Measurements from ENCODE around the gene LIPN.
"Not testable (repeated sequence)": the region's sequence is repeated elsewhere in the genome, so short reads cannot be mapped to it uniquely, and the experiment has no call there.

Gene LIPN, protein sequence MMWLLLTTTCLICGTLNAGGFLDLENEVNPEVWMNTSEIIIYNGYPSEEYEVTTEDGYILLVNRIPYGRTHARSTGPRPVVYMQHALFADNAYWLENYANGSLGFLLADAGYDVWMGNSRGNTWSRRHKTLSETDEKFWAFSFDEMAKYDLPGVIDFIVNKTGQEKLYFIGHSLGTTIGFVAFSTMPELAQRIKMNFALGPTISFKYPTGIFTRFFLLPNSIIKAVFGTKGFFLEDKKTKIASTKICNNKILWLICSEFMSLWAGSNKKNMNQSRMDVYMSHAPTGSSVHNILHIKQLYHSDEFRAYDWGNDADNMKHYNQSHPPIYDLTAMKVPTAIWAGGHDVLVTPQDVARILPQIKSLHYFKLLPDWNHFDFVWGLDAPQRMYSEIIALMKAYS

DNA sequence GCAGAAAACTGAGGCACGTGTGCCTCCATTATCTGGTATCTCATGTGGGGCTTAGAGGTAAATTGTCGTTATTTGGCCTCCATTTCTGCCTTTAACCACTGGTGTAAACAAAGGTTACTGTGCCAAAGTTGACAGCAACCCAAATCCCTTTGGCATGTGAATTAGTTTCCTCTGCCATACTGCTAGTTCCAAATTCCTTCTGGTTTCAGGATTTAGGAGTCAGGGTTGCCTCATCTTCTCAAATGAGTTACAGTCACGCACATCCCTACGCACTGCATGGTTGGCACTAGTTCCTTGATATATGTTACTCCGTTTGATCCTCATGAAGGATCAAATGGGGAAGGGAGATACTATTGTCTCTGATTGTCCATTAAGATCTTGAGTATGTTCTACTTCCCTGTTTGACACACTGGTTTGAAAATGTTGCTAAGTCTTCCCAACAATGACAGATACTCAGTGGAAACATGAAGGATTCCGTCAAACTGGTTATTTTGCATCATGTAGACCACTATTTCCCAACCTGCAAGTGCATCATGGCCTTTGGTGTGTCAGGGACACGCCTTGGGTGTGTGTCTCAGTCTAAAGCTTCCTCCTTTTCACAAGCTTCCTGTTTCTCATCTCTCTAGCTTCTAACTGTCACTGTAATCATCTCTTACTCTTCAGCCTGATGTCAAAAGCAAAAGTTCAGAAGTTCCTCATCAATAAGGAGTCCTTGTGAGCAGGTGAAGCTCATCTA lies at the start of gene LIPN:
LIPN (plus strand) TSS at position 655 of the 736 bp plus-strand sequence. CDS start 1,386 bp downstream, outside the sequence.
- no peak for DNase-seq

DNA sequence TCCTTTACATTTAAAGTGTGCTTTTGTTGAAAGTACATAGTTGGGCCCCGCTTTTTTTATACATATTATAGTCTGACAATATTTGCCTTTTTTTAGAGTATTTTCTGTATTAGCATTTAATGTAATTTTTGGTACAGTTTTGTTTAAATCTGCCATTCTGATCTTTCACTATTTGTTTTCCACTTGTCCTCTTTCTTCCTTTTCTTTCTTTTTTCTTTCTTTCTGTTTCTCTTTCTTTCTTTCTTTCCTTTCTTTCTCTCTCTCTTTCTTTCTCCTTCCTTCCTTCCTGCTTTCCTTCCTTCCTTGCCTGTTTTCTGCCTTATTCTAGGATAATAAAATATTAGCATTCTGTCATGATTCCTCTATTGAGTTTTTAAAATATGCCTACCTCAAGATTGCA lies 44.3 kb upstream of the LIPN start:
- no peak for DNase-seq

DNA sequence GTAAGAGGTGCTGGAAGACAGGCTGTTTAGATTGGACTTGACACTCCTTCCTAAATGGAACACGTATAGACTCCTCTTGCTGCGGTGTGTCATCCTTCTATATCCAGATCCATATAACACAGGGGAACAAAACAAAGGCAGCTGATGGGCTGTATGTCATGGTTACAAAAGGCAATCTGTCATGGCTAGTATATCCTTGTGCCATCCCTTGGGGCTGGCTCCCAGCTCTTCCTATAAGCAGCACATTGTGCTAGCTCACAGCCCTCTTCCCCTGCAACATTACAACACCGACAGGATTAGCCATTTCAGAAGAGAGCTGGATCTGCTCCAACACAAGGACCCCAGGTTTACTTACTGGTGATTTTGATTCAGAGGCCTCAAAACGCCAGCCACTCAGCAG lies 38.4 kb upstream of the LIPN start:
- no peak for DNase-seq

DNA sequence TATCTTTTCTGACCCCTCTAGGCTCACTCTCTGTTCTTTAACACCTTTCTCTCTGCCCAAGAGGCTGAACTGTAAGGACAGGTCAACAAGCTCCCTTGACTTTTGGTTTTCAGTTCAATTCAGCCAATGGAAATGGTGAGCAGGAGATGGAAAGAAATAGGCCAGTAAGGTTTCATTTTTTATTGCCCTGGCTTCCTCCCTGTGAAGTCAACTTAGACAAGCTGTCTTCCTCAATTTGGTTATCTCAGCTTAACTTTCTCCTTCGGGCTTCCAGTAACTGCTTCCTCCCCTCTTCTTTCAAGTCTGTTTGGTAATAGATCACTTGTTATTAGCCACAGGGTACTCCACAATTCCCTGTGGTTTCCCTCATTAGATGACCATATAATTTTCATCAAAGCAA lies 34.0 kb upstream of the LIPN start:
- DNase-seq, result no peak

DNA sequence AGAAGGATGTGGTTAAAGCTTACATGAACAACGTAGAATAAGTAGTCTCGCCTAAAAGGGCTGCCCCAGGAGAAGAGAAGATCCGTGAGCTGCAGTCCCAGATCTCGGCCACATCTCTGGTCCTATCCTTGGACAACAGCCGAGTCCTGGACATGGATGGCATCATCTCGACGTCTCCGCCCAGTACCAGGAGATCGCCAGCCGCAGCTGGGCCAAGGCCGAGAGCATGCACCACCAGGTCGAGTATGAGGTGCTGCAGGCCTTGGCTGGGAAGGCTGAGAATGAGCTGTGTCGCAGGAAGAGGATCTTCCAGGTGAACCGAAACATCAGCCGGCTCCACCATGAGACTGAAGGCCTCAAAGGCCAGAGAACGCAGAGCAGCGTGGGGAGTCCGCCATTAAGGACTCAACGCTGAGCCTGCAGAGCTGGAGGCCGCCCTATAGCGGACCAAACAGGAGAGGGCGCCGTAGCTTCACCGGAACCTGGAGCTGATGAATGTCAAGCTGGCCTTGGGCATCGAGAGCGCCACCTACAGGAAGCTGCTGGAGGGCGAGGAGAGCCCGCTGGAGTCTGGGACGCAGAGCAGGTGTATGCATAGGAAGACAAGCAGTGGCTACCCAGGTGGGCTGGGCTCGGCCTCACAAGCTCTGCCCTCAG lies 31.6 kb upstream of the LIPN start:
- DNase-seq, result no peak

DNA sequence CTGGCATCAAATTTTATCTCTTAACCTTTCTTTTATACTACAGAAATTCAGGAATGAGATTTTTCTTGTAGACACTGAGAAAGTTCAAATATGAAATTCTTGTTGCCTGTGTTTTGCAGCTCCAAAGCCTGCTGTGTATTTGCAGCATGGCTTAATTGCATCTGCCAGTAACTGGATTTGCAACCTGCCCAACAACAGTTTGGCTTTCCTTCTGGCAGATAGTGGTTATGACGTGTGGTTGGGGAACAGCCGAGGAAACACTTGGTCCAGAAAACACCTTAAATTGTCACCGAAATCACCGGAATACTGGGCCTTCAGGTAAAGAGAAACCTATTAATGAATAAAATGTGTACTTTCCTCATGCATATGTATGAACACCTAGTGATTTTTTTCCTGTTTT lies 29.0 kb upstream of the LIPN start:
- DNase-seq, result no peak

DNA sequence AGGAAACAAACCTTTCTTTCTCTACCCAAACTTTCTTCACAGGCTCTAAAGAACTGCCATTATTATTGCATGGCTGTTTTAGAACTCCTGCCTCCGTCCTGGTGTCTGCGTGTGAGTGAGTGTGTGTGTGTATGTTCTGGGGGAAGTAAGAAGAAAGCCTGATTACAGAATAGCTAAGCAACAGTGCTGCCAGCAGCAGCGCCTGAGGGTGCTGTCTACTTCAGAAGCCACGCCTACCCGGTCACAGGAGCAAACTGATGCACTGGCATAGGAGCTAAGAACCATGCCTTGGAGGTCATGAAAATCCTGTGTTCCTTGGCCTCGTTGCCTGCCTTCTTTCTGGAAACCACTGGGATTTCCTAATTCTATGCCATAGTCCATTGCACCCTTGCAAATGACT lies 28.5 kb upstream of the LIPN start:
- DNase-seq, result no peak

DNA sequence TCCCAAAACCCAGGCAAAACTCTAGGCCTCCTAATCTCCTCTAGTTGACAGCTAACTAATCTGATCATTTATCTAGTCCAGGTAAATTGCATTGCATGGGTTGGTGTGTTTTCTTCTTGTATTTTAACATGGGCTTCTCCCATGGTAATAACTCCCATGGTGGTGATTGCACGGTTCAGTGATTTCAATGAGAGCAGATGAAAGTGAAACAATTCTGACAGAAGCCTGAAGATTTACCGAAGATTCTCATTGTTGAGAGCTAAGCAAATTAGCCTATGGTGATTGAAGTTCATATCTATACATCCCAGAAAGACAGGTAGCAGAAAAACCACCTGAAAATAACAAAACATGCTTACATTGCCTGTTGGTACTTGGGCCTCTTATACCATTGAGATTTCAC lies 26.6 kb upstream of the LIPN start:
- DNase-seq, result no peak

DNA sequence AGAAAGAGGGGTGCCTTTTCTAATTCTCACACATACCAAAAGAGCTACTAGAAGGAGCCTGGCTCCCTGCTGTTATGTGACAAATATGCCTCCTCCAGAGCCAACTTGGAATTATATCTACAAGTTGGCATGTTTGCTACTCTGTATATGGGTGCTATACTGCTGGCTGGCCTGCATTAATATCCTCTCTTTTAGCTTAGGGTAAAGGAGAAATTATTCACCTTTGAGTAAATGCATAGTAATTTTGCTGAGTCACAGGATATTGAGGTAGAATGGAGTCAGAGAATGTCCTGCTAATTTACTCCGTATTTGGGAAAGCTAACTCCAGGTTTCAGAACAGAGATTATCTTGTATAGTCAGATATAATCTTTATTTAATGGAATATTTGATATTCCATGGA lies 24.2 kb upstream of the LIPN start:
- no peak for DNase-seq

DNA sequence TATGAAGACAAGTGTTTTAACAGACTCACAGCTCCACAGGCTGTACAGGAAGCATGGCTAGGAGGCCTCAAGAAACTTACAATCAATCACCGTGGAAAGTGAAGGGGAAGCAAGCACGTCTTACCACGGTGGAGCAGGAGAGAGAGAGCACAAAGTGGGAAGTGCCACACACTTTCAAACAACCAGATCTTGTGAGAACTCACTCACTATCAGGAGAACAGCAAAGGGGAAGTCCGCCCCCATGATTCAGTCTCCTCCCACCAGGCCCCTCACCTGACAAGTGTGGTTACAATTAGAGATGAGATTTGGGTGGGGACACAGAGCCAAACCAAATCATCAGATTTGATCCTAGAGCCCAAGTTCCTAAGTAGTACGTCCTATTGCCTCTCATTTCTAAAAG lies 17.9 kb upstream of the LIPN start:
- DNase-seq, result not testable (repeated sequence)

DNA sequence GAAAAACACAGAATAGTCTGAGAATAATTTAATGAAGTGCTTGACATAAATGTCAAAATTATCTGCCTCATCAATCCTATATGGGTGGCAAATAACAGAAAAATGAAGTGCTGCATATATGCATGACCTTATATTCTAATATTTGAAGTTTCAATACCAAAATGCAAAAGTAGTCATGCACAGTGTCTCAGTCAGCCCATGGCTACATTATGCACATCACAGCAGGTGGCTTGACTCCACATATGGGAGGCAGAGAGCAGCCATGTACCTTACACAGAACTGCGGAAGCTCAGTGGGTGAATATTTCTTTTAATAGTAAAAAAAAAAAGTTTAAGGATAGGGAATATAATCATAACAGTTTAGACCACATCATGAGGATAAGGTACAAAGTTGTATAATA lies 17.4 kb upstream of the LIPN start:
- no peak for DNase-seq

DNA sequence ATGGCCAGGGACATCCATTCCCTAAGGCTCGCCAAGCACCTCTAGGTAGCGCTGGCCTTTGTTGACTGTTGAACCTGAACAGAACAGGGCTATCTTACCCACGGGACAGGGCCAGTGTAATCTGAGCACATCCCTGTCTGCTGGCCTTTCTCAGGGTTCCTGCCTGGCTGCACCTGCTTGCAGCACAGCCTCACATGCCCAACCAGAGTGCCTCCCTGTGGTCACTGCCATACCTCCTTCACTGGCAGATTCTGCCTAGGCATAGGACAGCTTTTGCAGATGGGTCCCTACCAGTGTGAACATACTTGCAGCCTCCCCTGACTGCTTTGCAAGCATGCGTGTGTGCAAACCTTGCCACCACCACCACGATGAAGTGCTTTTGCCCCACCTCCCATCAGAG lies 15.8 kb upstream of the LIPN start:
- DNase-seq, result no peak

DNA sequence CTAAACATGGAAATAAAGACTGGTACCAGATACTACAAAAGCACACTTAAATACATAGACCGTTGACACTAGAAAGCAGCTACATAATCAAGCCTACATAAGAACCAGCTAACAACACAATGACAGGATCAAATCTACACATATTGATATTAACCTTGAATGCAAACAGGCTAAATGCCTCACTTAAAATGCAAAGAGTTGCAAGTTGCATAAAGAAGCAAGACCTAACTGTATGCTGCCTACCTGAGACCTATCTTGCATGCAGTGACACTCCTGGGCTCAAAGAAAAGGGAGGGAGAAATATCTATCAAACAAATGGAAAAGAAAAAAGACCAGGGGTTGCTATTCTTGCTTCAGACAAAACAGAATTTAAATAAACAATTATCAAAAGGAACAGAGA lies 14.2 kb upstream of the LIPN start:
- DNase-seq, result no peak

DNA sequence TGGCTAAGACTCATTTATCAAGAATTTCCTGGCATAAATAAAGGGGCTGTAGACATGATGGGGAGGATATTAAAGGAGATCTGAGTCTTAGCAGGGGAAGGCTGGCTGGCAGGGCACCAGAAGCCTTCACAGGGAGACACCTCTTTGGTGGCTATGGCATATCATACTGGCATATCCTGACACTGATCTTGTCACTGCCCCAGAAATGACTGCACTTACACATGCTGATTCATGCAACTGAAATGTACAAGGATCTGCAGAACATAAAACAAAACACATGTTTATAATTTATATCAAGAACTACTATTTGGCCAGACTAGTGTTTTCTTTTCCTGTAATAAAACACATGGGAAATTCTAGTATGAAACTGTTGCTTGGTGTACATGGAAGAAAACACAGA lies 5.5 kb upstream of the LIPN start:
- no peak for DNase-seq

DNA sequence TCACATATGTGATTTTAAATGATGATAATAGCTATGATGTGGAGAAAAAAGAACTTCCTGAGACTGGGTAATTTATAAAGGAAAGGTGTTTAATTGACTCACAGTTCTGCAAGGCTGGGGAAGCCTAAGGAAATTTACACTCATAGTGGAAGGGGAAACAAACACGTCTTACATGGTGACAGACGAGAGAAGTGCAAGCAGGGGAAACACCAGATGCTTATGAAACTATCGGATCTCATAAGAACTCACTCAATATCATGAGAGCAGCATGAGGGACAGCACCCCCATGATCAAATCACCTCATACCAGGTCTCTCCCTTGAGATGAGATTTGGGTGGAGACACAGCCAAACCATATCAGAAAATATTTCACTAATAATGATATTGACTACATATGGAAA lies 4.1 kb upstream of the LIPN start:
- no peak for DNase-seq

DNA sequence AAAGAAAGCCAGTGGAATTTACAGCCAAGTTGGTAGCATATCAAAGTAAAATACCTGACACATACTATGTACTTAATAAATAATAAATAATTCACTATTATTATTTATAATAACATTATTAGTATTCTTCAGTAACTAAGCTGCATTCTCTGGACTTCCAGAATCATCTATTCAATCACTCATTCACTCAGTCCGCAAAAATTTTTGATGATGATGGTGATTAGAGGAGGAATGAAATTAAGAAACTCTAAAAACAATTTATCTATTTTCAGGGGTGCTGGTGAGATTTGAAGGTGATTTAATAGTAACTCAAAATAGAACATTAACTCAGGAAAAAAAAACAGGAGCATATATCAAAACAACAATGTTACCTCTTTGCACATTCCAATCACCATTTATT lies 3.2 kb upstream of the LIPN start:
- no peak for DNase-seq

DNA sequence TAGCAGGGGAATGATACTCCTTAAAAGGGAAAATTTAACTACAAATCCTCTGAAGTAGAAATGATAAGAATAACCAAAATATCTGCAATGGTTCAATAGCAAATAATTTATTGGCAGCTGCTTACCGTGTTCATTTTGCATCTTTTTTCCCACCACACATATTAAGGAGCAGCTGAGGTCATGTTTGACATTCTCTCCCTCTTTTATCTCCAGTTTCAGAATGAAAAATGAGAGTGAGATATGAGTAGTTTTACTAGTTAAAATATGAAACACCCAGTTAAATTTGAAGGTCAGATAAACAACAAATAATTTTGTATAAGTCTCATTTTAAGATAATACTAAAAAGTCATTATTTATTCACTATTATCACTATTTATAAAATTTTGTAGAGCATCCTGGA lies 3.1 kb downstream of the LIPN start:
- DNase-seq, result no peak

DNA sequence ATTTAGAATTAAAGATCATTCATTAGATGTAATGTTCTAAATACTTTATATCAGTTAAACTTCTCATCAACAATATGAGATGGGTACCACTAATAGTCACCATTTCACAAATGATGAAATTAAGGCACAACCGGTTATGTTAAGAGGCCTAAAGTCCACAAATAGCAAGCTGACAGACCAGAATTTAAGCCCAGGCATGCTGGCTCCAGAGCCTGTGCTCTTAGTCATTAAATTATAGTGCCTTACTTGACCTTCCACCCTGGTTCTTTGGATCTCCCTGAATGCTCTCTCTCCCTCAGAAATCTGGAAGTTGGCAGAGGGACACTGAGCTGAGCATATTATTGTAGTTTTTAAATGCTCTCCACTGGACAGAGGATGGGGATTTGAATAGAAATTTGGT lies 3.6 kb downstream of the LIPN start:
- DNase-seq, result no peak

DNA sequence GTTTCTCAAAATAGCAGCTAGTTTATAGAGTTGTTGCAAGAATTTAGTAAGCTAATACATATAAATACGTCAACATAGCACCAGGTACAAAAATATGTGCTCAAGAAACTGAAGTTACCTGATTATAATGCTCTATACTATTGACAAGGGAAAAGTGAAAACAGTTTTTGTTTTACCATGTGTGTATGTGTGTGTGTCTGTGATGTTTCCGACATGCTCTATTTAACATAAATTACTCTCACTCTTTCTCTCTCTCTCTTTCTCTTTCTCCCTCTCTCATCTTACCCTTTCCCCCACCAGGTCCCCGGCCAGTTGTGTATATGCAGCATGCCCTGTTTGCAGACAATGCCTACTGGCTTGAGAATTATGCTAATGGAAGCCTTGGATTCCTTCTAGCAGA lies 4.3 kb downstream of the LIPN start:
- no peak for DNase-seq

DNA sequence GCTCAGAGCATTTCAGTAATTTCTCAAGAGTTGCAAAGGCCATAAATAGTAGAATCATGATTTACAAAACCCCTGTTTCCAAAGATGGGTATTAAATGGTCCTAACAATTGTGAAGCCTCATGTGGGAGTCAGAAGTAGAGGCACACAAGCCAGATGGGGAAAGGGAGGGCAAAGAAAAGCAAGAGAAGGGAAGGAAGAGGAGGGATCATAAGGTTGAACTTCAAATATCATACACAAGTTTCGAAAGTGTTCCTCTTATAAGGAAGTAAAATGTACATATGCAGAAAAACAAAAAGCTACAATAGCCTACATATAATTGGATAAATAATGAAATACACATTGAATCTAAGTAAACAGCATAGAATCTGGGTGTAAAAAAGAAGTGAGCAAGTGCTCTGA lies 6.0 kb downstream of the LIPN start:
- DNase-seq, result no peak

DNA sequence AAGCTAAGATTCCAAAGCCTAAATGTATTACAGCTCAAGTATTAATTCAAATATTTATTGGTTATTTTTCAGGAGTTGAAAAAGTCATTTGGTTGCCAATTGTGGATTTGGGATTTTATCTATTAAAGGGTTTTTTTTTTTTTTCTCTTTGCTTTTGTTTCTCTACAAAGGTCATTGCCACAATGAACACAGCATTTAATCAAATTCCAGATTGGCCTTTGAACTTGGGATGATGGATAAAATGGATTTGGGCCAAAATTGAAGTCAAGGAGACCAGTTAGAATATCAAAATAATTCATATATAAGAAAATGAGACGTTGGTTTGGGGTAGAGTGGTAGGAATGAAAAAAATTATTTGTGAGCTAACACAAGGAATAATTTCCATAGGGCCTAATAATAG lies 9.6 kb downstream of the LIPN start:
- no peak for DNase-seq

DNA sequence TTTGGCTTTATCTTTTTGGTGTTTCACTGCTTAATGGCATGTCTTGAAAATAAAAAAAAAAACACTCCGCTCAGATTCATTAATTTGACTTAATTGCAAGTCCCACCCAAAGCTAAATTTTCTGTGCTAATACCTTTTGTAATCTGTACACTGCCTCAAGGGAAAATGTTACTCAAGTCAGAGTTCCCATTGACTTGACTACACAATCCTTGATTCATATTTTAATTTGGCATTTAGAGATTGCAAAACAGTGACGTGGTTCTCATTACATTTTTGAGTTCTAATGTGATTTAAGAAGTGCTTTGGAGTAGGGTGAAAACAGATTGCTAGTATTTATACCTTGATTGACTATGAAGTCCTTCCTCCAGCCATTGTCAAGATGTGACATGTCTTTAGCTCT lies 21.4 kb downstream of the LIPN start:
- no peak for DNase-seq

DNA sequence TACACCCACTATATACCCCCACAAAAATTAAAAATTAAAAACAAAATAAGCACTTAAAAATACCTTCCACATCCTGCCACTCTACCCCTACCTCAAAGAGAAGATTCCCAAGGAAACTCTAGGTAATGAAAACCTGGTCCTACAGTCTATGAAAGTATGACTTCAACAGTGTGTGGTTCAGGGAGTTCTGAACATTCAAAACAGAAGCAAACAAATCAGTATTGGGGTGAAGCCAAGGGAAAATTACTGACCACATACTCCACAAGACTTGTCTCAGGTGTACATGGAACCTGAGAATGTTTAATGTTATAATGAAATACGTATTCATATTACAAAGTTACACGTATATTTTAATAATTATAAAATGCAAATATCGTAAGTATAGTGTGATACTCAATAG lies 22.4 kb downstream of the LIPN start:
- DNase-seq, result no peak

DNA sequence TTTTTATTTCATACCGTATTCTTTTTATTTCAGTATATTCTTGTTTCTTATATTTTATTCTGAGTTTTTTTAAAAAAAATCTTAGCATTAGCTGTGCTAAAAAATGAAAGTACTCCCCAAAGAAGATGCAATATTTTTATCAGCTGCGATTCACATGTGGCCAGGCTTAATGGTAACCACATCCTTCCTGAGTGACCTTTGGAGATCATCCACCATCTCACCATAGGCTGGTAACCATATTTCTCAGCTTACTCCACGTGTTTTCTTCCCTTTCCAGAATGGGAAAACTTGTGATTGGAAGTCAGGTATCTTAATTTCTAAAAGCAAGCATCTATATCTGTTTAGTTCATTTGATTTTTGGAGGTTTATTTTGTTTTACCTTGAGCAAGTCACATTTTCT lies 23.9 kb downstream of the LIPN start:
- no peak for DNase-seq
